Neural progenitor cell (in vitro differentiated cells): ENCODE measurements around the gene PTPRN2. TPM values are rescaled to one million over a fixed set of nuclear protein-coding genes. Genes with fewer than 3 reads are reported as not detected.
A peak's percentile ranks its signal among the peaks of the same experiment; 100 is the strongest.

Experiments
- DNase-seq: peaks from one replicate; pipeline ENCODE4 v3.0.0-alpha.2; 2016; ENCODE audit warnings: low spot score
- H2AFZ ChIP-seq: fragments of 200-600 bp; sonication (generic); replicated peaks from 2 replicates; pipeline ENCODE4 v1.6.1; 2016; ENCODE audit warnings: antibody characterized with exemption
- H3F3A ChIP-seq: fragments of 200-600 bp; sonication (generic); 2 replicates; pipeline ENCODE4 v1.6.1; 2016; ENCODE audit warnings: antibody characterized with exemption, low read depth
- H3K27ac ChIP-seq: fragments of 200-600 bp; sonication (generic); 2 replicates; pipeline ENCODE4 v1.5.1; 2016; ENCODE audit warnings: mild to moderate bottlenecking
- H3K27me3 ChIP-seq: fragments of 200-600 bp; sonication (generic); 2 replicates; pipeline ENCODE4 v1.6.1; 2016; ENCODE audit warnings: mild to moderate bottlenecking, moderate library complexity
- H3K36me3 ChIP-seq: fragments of 200-600 bp; sonication (generic); 2 replicates; pipeline ENCODE4 v1.5.1; 2016
- H3K4me1 ChIP-seq: fragments of 200-600 bp; sonication (generic); 2 replicates; pipeline ENCODE4 v1.6.1; 2016; ENCODE audit warnings: mixed run types
- H3K4me2 ChIP-seq: fragments of 200-600 bp; sonication (generic); 2 replicates; pipeline ENCODE4 v1.6.1; 2016
- H3K4me3 ChIP-seq: fragments of 200-600 bp; sonication (generic); 2 replicates; pipeline ENCODE4 v1.5.1; 2016
- H3K79me2 ChIP-seq: fragments of 200-600 bp; sonication (generic); 2 replicates; pipeline ENCODE4 v1.6.1; 2016; ENCODE audit warnings: low read depth
- H3K9ac ChIP-seq: fragments of 200-600 bp; sonication (generic); 2 replicates; pipeline ENCODE4 v1.6.1; 2016
- H3K9me3 ChIP-seq: fragments of 200-600 bp; sonication (generic); 2 replicates; pipeline ENCODE4 v1.5.1; 2016; ENCODE audit warnings: low read depth
- H4K20me1 ChIP-seq: fragments of 200-600 bp; sonication (generic); 2 replicates; pipeline ENCODE4 v1.6.1; 2016; ENCODE audit warnings: low read depth
- H3K27ac Mint-ChIP-seq: 3 replicates; pipeline ENCODE4 v1.8.0; 2021; ENCODE audit warnings: mixed read lengths
- H3K27me3 Mint-ChIP-seq: 2 replicates; pipeline ENCODE4 v1.8.0; 2022; ENCODE audit warnings: low read depth, mild to moderate bottlenecking, inconsistent platforms, moderate library complexity, mixed read lengths; ENCODE audit not compliant: insufficient read depth
- H3K36me3 Mint-ChIP-seq: 3 replicates; pipeline ENCODE4 v1.8.0; 2021; ENCODE audit warnings: mixed read lengths
- H3K4me1 Mint-ChIP-seq: 3 replicates; pipeline ENCODE4 v1.8.0; 2021; ENCODE audit warnings: mixed read lengths
- H3K4me3 Mint-ChIP-seq: 3 replicates; pipeline ENCODE4 v1.8.0; 2021; ENCODE audit warnings: mild to moderate bottlenecking, moderate library complexity, mixed read lengths
- H3K9me3 Mint-ChIP-seq: 3 replicates; pipeline ENCODE4 v1.8.0; 2020; ENCODE audit warnings: mixed read lengths
- CTCF ChIP-seq: fragments of 200-600 bp; sonication (generic); IDR thresholded peaks from 2 replicates; pipeline ENCODE4 v1.5.1; 2017; ENCODE audit warnings: antibody characterized with exemption, mild to moderate bottlenecking
- EZH2 ChIP-seq: fragments of 200-600 bp; sonication (generic); IDR thresholded peaks from 2 replicates; pipeline ENCODE4 v1.6.1; 2017; ENCODE audit warnings: antibody characterized with exemption, mild to moderate bottlenecking, moderate library complexity
- EZH2phosphoT487 ChIP-seq: fragments of 200-600 bp; sonication (generic); IDR thresholded peaks from 2 replicates; pipeline ENCODE4 v1.6.1; 2017; ENCODE audit warnings: antibody characterized with exemption
- total RNA-seq: library from RNA; depleted of rRNA; stranded (reverse); fragments of >200 nt; gene quantifications from 2 replicates; pipeline ENCODE4 v1.2.3, GENCODE V29; 2015; ENCODE audit warnings: low replicate concordance

PTPRN2 gene
- total RNA-seq, 1 donor from 2014 or later = 3.0 TPM

- H3K27ac ChIP-seq = no peak overlapping the region
- Mint-ChIP-seq H3K27me3 (peaks cover 7% of the 10 kb centered on the region), H3K9me3 (no peaks in the 10 kb centered on the region), H3K27ac (peak overlapping the region; percentile 1), H3K4me3 (no peak overlapping the region), H3K36me3 (no peaks in the 10 kb centered on the region), H3K4me1 (peaks cover 15% of the 10 kb centered on the region)
- H3F3A ChIP-seq = no peaks in the 10 kb centered on the region
- H3K4me2 ChIP-seq = no peak overlapping the region
- no peaks in the 10 kb centered on the region for H3K79me2 ChIP-seq
- H4K20me1 ChIP-seq = no peaks in the 10 kb centered on the region
- H3K27me3 ChIP-seq = peaks cover 24% of the 10 kb centered on the region
- no peak for DNase-seq
- no peak overlapping the region for H2AFZ ChIP-seq
- no peak overlapping the region for H3K9ac ChIP-seq
- H3K36me3 ChIP-seq = no peaks in the 10 kb centered on the region
- no peak overlapping the region for H3K4me3 ChIP-seq
- no peak for TF ChIP-seq EZH2
- no peak for TF ChIP-seq CTCF
- TF ChIP-seq EZH2phosphoT487 = no peak
- no peaks in the 10 kb centered on the region for H3K4me1 ChIP-seq
- no peaks in the 10 kb centered on the region for H3K9me3 ChIP-seq
Observed at GRCh38 chr7:157708919-157709295, 878.7 kb downstream of the PTPRN2 start.

DNA sequence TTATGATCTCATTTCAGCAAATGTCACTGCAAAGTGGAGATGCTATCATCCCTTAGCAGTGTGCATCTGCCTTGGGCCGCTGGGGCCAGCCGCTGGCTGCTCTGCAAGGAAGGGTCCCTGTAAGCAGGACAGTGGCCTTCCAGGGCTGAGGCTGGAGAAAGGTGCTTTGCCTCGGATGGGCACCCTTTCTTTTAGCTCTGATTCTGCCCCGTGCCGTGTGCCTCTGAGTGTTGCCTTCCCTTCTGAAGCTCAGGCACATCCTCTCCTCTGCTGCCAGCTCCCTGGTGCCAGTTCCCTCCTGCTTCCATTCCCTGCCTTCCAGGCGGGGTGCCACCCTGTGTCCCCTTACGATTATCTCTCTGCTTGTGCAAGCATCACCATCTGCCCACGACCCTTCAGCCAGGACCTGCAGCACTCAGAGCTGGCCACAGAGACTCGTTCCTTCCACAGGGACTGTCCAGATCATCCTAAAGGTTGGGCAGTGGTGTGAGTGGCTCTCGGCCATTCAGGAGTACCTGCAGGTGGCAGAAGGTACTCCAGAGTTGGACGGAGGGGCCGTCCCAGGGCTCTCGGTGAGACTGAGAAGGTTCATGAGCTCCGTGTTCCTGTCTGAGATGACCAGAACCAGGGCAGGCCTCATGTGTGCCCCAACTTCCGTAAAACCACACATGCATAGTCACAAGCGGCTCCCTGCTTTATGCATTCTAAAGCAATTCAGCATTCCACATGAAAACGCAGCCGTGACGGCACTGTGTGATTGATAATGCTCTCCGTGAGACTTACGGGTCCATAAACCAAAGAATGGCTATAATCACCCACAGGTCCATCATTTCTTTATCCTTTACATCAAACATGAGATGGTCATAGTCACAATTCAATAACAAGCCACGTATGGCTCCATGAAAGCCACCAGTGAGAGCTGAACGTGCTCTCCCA, 879.4 kb downstream of the PTPRN2 start:
- Mint-ChIP-seq H3K4me3 (no peak overlapping the region), H3K4me1 (peaks cover 17% of the 10 kb centered on the region), H3K27me3 (peaks cover 7% of the 10 kb centered on the region), H3K27ac (peak overlapping the region; percentile 1), H3K36me3 (no peaks in the 10 kb centered on the region), H3K9me3 (no peaks in the 10 kb centered on the region)
- DNase-seq = no peak
- H3K36me3 ChIP-seq = no peaks in the 10 kb centered on the region
- H3K4me3 ChIP-seq = no peak overlapping the region
- H2AFZ ChIP-seq = no peak overlapping the region
- no peaks in the 10 kb centered on the region for H3K79me2 ChIP-seq
- peaks cover 30% of the 10 kb centered on the region for H3K27me3 ChIP-seq
- TF ChIP-seq CTCF = no peak
- no peak for TF ChIP-seq EZH2phosphoT487
- no peak for TF ChIP-seq EZH2
- no peak overlapping the region for H3K4me2 ChIP-seq
- H3K4me1 ChIP-seq = no peaks in the 10 kb centered on the region
- H4K20me1 ChIP-seq = no peaks in the 10 kb centered on the region
- H3F3A ChIP-seq = no peaks in the 10 kb centered on the region
- no peak overlapping the region for H3K9ac ChIP-seq
- H3K27ac ChIP-seq = no peak overlapping the region
- no peaks in the 10 kb centered on the region for H3K9me3 ChIP-seq

- DNase-seq = no peak
- H3K4me2 ChIP-seq = no peak overlapping the region
- Mint-ChIP-seq H3K4me3 (no peak overlapping the region), H3K27ac (no peak overlapping the region), H3K9me3 (no peaks in the 10 kb centered on the region), H3K36me3 (no peaks in the 10 kb centered on the region), H3K4me1 (peaks cover 31% of the 10 kb centered on the region), H3K27me3 (peaks cover 5% of the 10 kb centered on the region)
- peaks cover 13% of the 10 kb centered on the region for H3K4me1 ChIP-seq
- peaks cover 68% of the 10 kb centered on the region for H3K27me3 ChIP-seq
- H3K9me3 ChIP-seq = no peaks in the 10 kb centered on the region
- H3F3A ChIP-seq = no peaks in the 10 kb centered on the region
- H3K4me3 ChIP-seq = no peak overlapping the region
- no peak overlapping the region for H2AFZ ChIP-seq
- TF ChIP-seq EZH2 = no peak
- TF ChIP-seq CTCF = no peak
- TF ChIP-seq EZH2phosphoT487 = no peak
- H3K27ac ChIP-seq = no peak overlapping the region
- H3K79me2 ChIP-seq = no peaks in the 10 kb centered on the region
- no peaks in the 10 kb centered on the region for H3K36me3 ChIP-seq
- H4K20me1 ChIP-seq = no peaks in the 10 kb centered on the region
- no peak overlapping the region for H3K9ac ChIP-seq
Observed at GRCh38 chr7:157704365-157704764, 883.3 kb downstream of the PTPRN2 start.
